Measurements from ENCODE around the gene PDLIM5. TPM values are rescaled to one million over a fixed set of nuclear protein-coding genes. Genes with fewer than 3 reads are reported as not detected.

The PDLIM5 gene
- total and polyA plus RNA-seq, 2 of the 8 experiments (the other 6 are each of a cell fraction or from before 2014, with no cell fraction given): 37.3 to 62.1 TPM

DNA sequence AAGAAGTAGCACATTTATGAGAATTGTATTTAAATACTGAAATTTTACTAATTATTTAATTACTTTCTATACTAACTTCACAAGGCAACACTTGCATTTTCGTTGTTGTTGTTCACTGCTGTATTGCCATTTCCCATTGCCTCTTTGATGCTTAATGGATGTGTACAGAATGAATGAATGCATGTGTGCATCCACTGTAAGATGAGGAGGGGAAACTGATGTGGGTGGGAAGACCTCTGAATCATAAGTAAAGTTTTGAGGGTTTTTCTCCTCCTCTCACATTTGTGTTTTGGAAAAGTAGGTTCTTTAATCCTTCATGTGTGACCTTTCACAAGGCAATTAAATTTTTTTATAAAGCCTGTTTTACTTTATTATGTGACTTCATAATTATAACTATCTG is 46.8 kb downstream of the PDLIM5 start (continued):
- no peak for TF ChIP-seq NANOG (IDR thresholded peaks at IDR 0.05; ENCODE audit: insufficient read depth, low read depth, low read length, poor library complexity, severe bottlenecking)
- no peak for TF ChIP-seq CTCF (IDR thresholded peaks at IDR 0.05; ENCODE audit: control extremely low read depth in 1 of 3, insufficient read depth in 1 of 3, low read depth in 1 of 3, low read length in 3 of 3)
- no peak for TF ChIP-seq CBX5 (IDR thresholded peaks at IDR 0.05; ENCODE audit: low read depth, low read length)
- no peak for TF ChIP-seq BCL11A (IDR thresholded peaks at IDR 0.05; ENCODE audit: low read depth in 2 of 2, low read length in 2 of 2)
- no peak for TF ChIP-seq CHD1 (IDR thresholded peaks at IDR 0.05; ENCODE audit: low read depth, low read length)

Measured in H1 (cell line).